ENCODE measurements around the gene TMEM107.

DNA sequence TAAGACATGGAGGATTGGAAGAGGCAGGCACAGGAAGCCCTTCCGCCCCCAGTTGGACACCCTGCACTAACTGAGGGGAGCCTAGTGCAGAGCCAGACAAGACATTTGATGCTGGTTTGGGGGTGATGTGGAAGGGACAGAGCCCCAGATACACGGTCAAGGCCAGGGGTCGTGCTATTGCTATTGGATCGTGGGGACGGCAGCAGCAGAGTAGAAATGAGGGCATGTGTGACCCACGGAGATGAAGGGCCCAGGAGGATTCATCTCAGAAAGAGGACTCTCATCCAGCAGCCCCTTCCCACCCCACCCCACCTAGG, 11.4 kb downstream of the TMEM107 start:
- TF ChIP-seq, protein P1, sequence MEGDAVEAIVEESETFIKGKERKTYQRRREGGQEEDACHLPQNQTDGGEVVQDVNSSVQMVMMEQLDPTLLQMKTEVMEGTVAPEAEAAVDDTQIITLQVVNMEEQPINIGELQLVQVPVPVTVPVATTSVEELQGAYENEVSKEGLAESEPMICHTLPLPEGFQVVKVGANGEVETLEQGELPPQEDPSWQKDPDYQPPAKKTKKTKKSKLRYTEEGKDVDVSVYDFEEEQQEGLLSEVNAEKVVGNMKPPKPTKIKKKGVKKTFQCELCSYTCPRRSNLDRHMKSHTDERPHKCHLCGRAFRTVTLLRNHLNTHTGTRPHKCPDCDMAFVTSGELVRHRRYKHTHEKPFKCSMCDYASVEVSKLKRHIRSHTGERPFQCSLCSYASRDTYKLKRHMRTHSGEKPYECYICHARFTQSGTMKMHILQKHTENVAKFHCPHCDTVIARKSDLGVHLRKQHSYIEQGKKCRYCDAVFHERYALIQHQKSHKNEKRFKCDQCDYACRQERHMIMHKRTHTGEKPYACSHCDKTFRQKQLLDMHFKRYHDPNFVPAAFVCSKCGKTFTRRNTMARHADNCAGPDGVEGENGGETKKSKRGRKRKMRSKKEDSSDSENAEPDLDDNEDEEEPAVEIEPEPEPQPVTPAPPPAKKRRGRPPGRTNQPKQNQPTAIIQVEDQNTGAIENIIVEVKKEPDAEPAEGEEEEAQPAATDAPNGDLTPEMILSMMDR (IDR thresholded peaks at IDR 0.05; ENCODE audit: low read length): no peak
- TF ChIP-seq EZH2phosphoT487 (IDR thresholded peaks at IDR 0.05; ENCODE audit: low read length): no peak

Measured in MM.1S (cell line).